OCI-M2 (cell line): ENCODE measurements around the gene DGKQ.
"Not testable (repeated sequence)": the region's sequence is repeated elsewhere in the genome, so short reads cannot be mapped to it uniquely, and the experiment has no call there.

Experiments
- DNase-seq: peaks from one replicate; lab custom pipeline; 2025; ENCODE audit not compliant: unreplicated experiment; lab: John Stamatoyannopoulos, UW

Gene DGKQ

GRCh38 chr4:952881-953573, 20.3 kb downstream of the DGKQ start:
- no peak for DNase-seq

GRCh38 chr4:951594-952468, 21.5 kb downstream of the DGKQ start:
- no peak for DNase-seq

GRCh38 chr4:951186-951585, 22.2 kb downstream of the DGKQ start:
- DNase-seq: no peak

- DNase-seq: no peak
Measured at GRCh38 chr4:950136-951020, 23.0 kb downstream of the DGKQ start.

- DNase-seq: no peak
Measured at GRCh38 chr4:949656-950055, 23.7 kb downstream of the DGKQ start.

GRCh38 chr4:948936-949300, 24.5 kb downstream of the DGKQ start:
- DNase-seq: no peak

- DNase-seq: no peak
Measured at GRCh38 chr4:948101-948935, 25.1 kb downstream of the DGKQ start.

GRCh38 chr4:947491-947971, 25.8 kb downstream of the DGKQ start:
- DNase-seq: no peak

- no peak for DNase-seq
Measured at GRCh38 chr4:946517-947471, 26.6 kb downstream of the DGKQ start.

- DNase-seq: no peak
Measured at GRCh38 chr4:946103-946450, 27.3 kb downstream of the DGKQ start.

GRCh38 chr4:945274-946102, 27.9 kb downstream of the DGKQ start:
- no peak for DNase-seq

GRCh38 chr4:939508-939907, 33.9 kb downstream of the DGKQ start:
- not testable (repeated sequence) for DNase-seq

- no peak for DNase-seq
Measured at GRCh38 chr4:932713-933070, 40.7 kb downstream of the DGKQ start.

GRCh38 chr4:931960-932712, 41.2 kb downstream of the DGKQ start, which contains the start of the genes GAK and TMEM175:
GAK (minus strand) TSS chr4:932316; CDS start chr4:932187, 129 bp downstream.
TMEM175 (plus strand) TSS chr4:932460; CDS start chr4:947740, 15,280 bp downstream.
- no peak for DNase-seq

GRCh38 chr4:931194-931959, 42.0 kb downstream of the DGKQ start:
- no peak for DNase-seq

GRCh38 chr4:930827-931193, 42.6 kb downstream of the DGKQ start:
- DNase-seq: no peak

GRCh38 chr4:930028-930551, 43.3 kb downstream of the DGKQ start:
- no peak for DNase-seq
